Stimulated activated CD4-positive, alpha-beta T cell treated with anti-CD3 and anti-CD28 coated beads, Interleukin-12 subunit alpha, Interleukin-12 subunit beta, amount 100 ng/mL, for 24 hours (primary cell): ENCODE results near the gene SH3TC1.

ENCODE experiments used
- DNase-seq, 2 experiments: peaks; one replicate each; pipeline ENCODE4 v3.0.0-alpha.2; 2020; ENCODE audit warnings: low read depth in 2 of 2

Gene SH3TC1

GRCh38 chr4:8198206-8198905, 734 bp upstream of the SH3TC1 start:
- no peak for DNase-seq

- peak in 1 of 2 experiments; percentile 20 for DNase-seq
Observed at GRCh38 chr4:8199594-8200301, 658 bp downstream of the SH3TC1 start.

- no peak for DNase-seq
Observed at GRCh38 chr4:8200302-8200975, 1.3 kb downstream of the SH3TC1 start.

- DNase-seq = peak in 1 of 2 experiments; percentile 26
Observed at GRCh38 chr4:8201321-8201781, 2.3 kb downstream of the SH3TC1 start.

GRCh38 chr4:8202108-8203051, 3.3 kb downstream of the SH3TC1 start:
- no peak for DNase-seq

- DNase-seq = no peak
Observed at GRCh38 chr4:8203052-8203401, 3.9 kb downstream of the SH3TC1 start.

GRCh38 chr4:8203817-8204216, 4.7 kb downstream of the SH3TC1 start:
- no peak for DNase-seq

GRCh38 chr4:8204576-8205227, 5.6 kb downstream of the SH3TC1 start:
- no peak for DNase-seq

GRCh38 chr4:8205241-8205707, 6.2 kb downstream of the SH3TC1 start:
- no peak for DNase-seq

GRCh38 chr4:8205749-8206611, 6.9 kb downstream of the SH3TC1 start:
- DNase-seq = no peak

GRCh38 chr4:8207314-8207713, 8.2 kb downstream of the SH3TC1 start:
- DNase-seq = no peak

- DNase-seq = no peak
Observed at GRCh38 chr4:8208565-8208964, 9.5 kb downstream of the SH3TC1 start.

GRCh38 chr4:8209181-8209874, 10.2 kb downstream of the SH3TC1 start:
- no peak for DNase-seq

GRCh38 chr4:8210010-8210409, 10.9 kb downstream of the SH3TC1 start:
- no peak for DNase-seq

- DNase-seq = no peak
Observed at GRCh38 chr4:8210616-8211015, 11.5 kb downstream of the SH3TC1 start.

GRCh38 chr4:8211251-8211650, 12.2 kb downstream of the SH3TC1 start:
- no peak for DNase-seq

- DNase-seq = no peak
Observed at GRCh38 chr4:8211737-8212581, 12.9 kb downstream of the SH3TC1 start.

- no peak for DNase-seq
Observed at GRCh38 chr4:8212622-8213021, 13.5 kb downstream of the SH3TC1 start.

GRCh38 chr4:8213121-8213520, 14.0 kb downstream of the SH3TC1 start:
- no peak for DNase-seq
